Glutamatergic neuron (in vitro differentiated cells): ENCODE data around the gene SUPT6H. TPM values are rescaled to one million over a fixed set of nuclear protein-coding genes. Genes with fewer than 3 reads are reported as not detected.

ENCODE experiments used
- DNase-seq: peaks from one replicate; pipeline ENCODE4 v3.0.0; 2022
- H3K27ac Mint-ChIP-seq: one replicate; pipeline ENCODE4 v1.8.0; 2020; ENCODE audit warnings: mild to moderate bottlenecking, mixed read lengths, inconsistent platforms; ENCODE audit not compliant: unreplicated experiment
- H3K27me3 Mint-ChIP-seq: one replicate; pipeline ENCODE4 v1.8.0; 2020; ENCODE audit warnings: mild to moderate bottlenecking, moderate library complexity, mixed read lengths, inconsistent platforms; ENCODE audit not compliant: unreplicated experiment
- H3K36me3 Mint-ChIP-seq: one replicate; pipeline ENCODE4 v1.8.0; 2020; ENCODE audit warnings: mild to moderate bottlenecking, mixed read lengths, inconsistent platforms; ENCODE audit not compliant: unreplicated experiment
- H3K4me1 Mint-ChIP-seq: one replicate; pipeline ENCODE4 v1.8.0; 2020; ENCODE audit warnings: mild to moderate bottlenecking, low read depth, mixed read lengths, inconsistent platforms; ENCODE audit not compliant: unreplicated experiment
- H3K4me3 Mint-ChIP-seq: one replicate; pipeline ENCODE4 v1.8.0; 2020; ENCODE audit warnings: mild to moderate bottlenecking, mixed read lengths, inconsistent platforms; ENCODE audit not compliant: unreplicated experiment
- H3K9me3 Mint-ChIP-seq: one replicate; pipeline ENCODE4 v1.8.0; 2020; ENCODE audit warnings: mild to moderate bottlenecking, moderate library complexity, mixed read lengths, inconsistent platforms; ENCODE audit not compliant: unreplicated experiment
- CTCF ChIP-seq: fragments of 200-600 bp; sonication (generic); IDR thresholded peaks from one replicate; pipeline ENCODE4 v1.5.0; 2021; ENCODE audit not compliant: partially characterized antibody, unreplicated experiment
- total RNA-seq: library from RNA; stranded (reverse); fragmentation: NEBNext Ultra II Directional; extraction: Animal tissue kit (Norgen Biotek cat#: 25700); gene quantifications from one replicate; pipeline ENCODE4 v1.2.1, GENCODE V29; 2021; ENCODE audit not compliant: unreplicated experiment

SUPT6H gene
- total RNA-seq, 1 donor from 2014 or later, result 108 TPM

DNA sequence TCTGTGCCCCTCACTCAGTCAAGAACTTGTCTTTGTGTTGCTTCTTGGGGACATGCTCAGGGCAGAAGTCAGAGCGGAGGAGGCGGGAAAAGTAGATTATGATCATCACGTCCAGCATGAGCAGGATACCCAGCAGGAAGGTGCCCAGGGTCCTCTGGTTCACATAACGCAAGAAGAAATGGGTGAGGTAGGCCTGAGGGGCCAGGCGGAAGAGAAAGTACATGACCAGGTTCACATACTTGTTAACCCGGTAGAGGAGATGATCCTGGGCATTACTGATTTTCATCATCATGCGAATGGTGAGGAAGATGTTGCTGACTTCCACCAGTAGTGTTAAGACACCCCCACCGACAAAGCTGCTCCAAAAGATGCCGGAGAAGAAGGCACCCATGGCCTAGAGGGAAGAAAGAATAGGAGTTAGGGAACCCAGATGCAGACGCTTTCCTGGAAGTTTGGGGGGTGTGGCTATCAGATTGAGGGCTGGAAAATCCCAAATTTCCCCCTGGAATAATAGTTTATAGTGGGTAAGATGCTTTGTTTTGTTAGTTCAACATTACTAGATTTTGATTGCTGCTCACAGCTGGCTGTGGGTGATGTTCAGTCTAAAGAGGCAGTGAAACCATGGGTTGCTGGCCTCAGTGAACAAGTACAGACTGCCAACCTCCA, 62.6 kb downstream of the SUPT6H start:
- no peak for TF ChIP-seq CTCF
- Mint-ChIP-seq H3K27ac (peak overlapping the region; percentile 91), H3K4me3 (peak overlapping the region; percentile 94), H3K36me3 (peaks cover 8% of the 10 kb centered on the region), H3K9me3 (peaks cover 22% of the 10 kb centered on the region), H3K27me3 (peaks cover 26% of the 10 kb centered on the region), H3K4me1 (peaks cover 22% of the 10 kb centered on the region)
- DNase-seq, result no peak

DNA sequence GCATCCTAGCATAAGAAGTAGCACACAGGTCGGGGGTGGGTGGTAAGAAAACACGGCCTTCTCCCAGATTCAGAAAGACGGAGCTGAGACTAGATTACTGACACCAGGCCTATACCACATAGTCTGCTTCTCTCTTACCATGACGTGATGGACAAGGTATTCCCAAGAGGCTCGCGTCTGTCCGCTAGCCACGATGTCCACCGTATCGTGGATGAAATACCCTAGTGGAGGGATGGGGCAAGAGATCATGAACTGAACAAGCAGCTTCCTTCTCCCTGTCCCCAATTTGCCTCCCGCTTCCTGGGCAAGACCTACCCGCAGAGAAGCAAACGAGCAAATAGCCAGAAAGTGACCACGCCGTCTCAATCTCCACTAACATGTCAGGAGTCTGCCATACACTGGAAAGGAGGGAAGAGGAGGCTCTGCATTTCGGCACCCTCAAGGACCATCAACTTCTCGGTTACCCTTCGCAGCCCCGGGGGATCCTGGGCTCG, 63.2 kb downstream of the SUPT6H start:
- Mint-ChIP-seq H3K4me1 (peaks cover 22% of the 10 kb centered on the region), H3K9me3 (peaks cover 24% of the 10 kb centered on the region), H3K27me3 (peaks cover 23% of the 10 kb centered on the region), H3K27ac (peak overlapping the region; percentile 91), H3K4me3 (peak overlapping the region; percentile 94), H3K36me3 (peaks cover 8% of the 10 kb centered on the region)
- no peak for DNase-seq
- no peak for TF ChIP-seq CTCF

GRCh38 chr17:28725660-28726225, 63.7 kb downstream of the SUPT6H start:
- Mint-ChIP-seq H3K27me3 (peaks cover 19% of the 10 kb centered on the region), H3K36me3 (peaks cover 8% of the 10 kb centered on the region), H3K9me3 (peaks cover 20% of the 10 kb centered on the region), H3K4me1 (peaks cover 18% of the 10 kb centered on the region), H3K27ac (peak overlapping the region; percentile 91), H3K4me3 (peak overlapping the region; percentile 94)
- TF ChIP-seq CTCF, result no peak
- peak; percentile 58 for DNase-seq

DNA sequence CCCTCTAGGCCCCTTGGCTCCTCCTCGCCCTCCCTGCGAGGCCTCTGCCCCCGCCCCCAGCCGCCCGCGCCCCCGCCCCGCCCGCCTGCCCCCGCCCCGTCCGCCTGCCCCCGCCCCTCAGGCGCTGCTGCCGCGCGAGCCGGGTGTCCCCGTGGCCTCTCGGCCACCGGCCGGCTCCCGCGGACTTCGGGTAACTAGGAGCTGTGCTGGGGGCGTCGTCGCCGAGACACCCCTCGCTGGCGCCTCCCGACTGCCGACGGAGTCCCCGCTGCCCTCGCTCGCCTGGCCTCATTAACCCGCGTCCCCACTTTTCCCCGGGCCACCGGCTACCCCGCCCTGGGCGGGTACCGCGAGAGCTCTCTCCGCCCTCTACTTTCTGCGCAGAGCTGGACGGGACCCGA, 64.2 kb downstream of the SUPT6H start, which contains the start of gene TLCD1:
TSS of gene TLCD1 (minus strand) at position 8 of the 401 bp plus-strand sequence. CDS start 136 bp downstream, outside the sequence.
- peak; percentile 75 for DNase-seq
- Mint-ChIP-seq H3K27ac (peak within 1 kb of the TSS; percentile 91), H3K27me3 (peaks cover 19% of the 10 kb centered on the region), H3K4me3 (peak within 1 kb of the TSS; percentile 94), H3K36me3 (peaks cover 8% of the 10 kb centered on the region), H3K4me1 (peaks cover 15% of the 10 kb centered on the region), H3K9me3 (peaks cover 20% of the 10 kb centered on the region)
- no peak for TF ChIP-seq CTCF
